ENCODE results near the gene YPEL1.

DNA sequence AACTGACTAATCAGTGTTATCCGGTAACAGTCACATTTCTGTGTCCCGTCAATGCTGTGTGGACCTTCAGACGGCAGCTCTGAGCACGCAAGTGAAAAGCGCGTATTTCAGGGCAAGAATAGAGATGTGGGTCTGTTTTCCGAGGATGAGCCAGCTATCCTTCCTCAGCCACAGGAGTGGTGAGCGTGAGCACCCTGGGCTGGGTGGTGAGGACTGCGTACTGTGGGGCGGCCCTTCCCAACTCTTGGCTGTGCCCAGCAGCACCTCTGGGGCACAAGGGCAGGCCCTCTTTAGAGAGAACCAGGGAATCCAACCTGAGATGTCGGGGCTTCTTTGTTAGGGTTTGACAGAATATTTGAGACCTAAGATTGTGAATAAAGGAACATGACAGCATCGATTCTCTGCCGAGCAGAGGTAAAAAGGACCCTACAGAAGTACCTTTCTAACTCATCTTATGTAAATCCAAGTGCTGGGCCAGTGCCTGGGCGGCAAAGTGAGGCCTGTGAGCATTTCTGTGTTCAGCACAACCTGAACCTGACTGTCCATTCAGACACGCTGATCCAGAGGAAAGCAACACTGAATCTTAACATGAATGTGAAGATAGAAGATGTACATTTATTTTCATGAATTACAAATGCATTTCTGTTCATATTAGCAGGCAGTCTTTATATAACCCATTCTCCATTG, 26.5 kb upstream of the YPEL1 start:
- TF ChIP-seq, protein P1, sequence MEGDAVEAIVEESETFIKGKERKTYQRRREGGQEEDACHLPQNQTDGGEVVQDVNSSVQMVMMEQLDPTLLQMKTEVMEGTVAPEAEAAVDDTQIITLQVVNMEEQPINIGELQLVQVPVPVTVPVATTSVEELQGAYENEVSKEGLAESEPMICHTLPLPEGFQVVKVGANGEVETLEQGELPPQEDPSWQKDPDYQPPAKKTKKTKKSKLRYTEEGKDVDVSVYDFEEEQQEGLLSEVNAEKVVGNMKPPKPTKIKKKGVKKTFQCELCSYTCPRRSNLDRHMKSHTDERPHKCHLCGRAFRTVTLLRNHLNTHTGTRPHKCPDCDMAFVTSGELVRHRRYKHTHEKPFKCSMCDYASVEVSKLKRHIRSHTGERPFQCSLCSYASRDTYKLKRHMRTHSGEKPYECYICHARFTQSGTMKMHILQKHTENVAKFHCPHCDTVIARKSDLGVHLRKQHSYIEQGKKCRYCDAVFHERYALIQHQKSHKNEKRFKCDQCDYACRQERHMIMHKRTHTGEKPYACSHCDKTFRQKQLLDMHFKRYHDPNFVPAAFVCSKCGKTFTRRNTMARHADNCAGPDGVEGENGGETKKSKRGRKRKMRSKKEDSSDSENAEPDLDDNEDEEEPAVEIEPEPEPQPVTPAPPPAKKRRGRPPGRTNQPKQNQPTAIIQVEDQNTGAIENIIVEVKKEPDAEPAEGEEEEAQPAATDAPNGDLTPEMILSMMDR (IDR thresholded peaks at IDR 0.05; ENCODE audit: control extremely low read depth in 1 of 3, insufficient read depth in 1 of 3, low read depth in 1 of 3, low read length in 3 of 3): no peak
- no peak for TF ChIP-seq SIN3A (conservative IDR thresholded peaks at IDR 0.05 in 1 of 2, IDR thresholded peaks at IDR 0.05 in 1 of 2; ENCODE audit: low read depth in 1 of 2, low read length in 2 of 2)
- no peak for TF ChIP-seq CEBPB (IDR thresholded peaks at IDR 0.05; ENCODE audit: low read depth, low read length)

Data from H1 (cell line).